Measurements from ENCODE around the gene RP2.

DNA sequence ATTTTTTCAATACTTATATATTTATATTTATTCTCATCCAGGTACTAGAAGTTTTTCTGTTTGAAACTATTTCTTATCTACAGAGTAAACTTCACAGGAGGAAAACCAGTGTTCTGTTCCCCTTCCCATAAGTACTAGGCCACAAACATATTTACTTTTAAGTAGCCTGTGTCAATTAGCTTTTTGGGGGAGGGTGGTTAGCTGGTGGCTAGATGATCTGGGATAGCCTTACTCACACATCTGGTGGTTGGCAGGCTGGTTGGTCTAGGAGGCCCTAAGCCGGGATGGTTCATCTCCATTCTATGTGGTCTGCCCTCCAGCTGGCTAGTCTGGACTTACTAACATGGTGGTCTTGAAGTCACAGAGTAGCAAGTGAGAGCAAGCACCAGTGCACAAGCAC, 81.6 kb downstream of the RP2 start:
- TF ChIP-seq, protein P1, sequence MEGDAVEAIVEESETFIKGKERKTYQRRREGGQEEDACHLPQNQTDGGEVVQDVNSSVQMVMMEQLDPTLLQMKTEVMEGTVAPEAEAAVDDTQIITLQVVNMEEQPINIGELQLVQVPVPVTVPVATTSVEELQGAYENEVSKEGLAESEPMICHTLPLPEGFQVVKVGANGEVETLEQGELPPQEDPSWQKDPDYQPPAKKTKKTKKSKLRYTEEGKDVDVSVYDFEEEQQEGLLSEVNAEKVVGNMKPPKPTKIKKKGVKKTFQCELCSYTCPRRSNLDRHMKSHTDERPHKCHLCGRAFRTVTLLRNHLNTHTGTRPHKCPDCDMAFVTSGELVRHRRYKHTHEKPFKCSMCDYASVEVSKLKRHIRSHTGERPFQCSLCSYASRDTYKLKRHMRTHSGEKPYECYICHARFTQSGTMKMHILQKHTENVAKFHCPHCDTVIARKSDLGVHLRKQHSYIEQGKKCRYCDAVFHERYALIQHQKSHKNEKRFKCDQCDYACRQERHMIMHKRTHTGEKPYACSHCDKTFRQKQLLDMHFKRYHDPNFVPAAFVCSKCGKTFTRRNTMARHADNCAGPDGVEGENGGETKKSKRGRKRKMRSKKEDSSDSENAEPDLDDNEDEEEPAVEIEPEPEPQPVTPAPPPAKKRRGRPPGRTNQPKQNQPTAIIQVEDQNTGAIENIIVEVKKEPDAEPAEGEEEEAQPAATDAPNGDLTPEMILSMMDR (conservative IDR thresholded peaks at IDR 0.05 in 1 of 2, IDR thresholded peaks at IDR 0.05 in 1 of 2; ENCODE audit: low read depth in 1 of 2, low read length in 2 of 2): no peak
- no peak for TF ChIP-seq EZH2 (IDR thresholded peaks at IDR 0.05; ENCODE audit: low read length, missing control alignments)
